HG03520 (cell line): Measurements from ENCODE around the gene SIRT7.
"Not testable (repeated sequence)": the region's sequence is repeated elsewhere in the genome, so short reads cannot be mapped to it uniquely, and the experiment has no call there.

ENCODE experiments used
- ATAC-seq: cut with Tn5 transposase; IDR thresholded peaks from one replicate; pipeline ENCODE4 v1.9.1; 2021; ENCODE audit warnings: mild to moderate bottlenecking, moderate library complexity; ENCODE audit not compliant: unreplicated experiment

The SIRT7 gene

GRCh38 chr17:81955058-81955681 lies 37.2 kb upstream of the SIRT7 start:
- ATAC-seq = no peak

GRCh38 chr17:81954131-81955057 lies 36.4 kb upstream of the SIRT7 start:
- no peak for ATAC-seq

GRCh38 chr17:81953443-81953842 lies 35.5 kb upstream of the SIRT7 start:
- ATAC-seq = not testable (repeated sequence)

- ATAC-seq = no peak
Measured at GRCh38 chr17:81952792-81953228, 34.8 kb upstream of the SIRT7 start.

DNA sequence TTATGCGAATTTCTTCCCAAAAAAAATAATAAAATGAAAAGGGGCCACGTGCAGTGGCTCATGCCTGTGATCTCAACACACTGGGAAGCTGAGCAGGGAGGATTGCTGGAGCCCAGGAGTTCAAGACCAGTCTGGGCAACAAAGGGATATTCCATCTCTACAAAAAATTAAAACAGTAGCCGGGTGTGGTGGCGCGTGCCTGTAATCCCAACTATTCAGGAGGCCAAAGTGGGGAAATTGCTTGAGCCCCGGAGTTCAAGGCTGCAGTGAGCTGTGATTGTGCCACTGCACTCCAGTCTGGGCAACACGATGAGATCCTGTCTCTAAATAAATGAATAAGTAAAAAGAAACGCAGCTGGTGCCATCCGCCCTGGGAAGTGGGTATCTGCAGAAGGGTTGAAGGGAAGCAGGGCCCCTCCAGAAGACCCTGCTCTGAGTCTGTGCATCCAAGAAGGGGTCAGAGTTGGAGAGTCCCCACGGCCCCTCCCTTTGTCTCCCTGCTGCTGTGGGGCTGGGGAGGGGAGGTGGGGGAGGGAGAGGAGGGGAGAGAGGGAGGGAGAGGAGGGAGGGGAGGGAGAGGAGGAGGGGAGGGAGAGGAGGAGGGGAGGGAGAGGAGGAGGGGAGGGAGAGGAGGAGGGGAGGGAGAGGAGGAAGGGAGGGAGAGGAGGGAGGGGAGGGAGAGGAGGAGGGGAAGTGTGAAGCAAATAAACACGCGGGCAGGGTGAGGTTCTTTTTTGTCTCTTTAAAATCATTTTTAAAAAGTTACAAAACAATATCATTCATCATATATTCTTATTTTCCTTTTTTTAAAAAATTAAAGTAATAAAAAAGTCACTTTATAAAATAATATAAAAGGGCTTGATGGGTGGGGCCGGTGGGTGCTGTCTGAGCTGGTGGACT lies 34.1 kb upstream of the SIRT7 start:
- no peak for ATAC-seq

GRCh38 chr17:81950501-81950900 lies 32.5 kb upstream of the SIRT7 start:
- ATAC-seq = no peak

GRCh38 chr17:81948635-81949378 lies 30.8 kb upstream of the SIRT7 start:
- ATAC-seq = no peak

GRCh38 chr17:81947189-81947588 lies 29.2 kb upstream of the SIRT7 start, which contains the start of gene MYADML2:
Gene MYADML2, minus strand, starts transcription at chr17:81947233. Its CDS starts 5,492 bp downstream, at chr17:81941741.
- no peak for ATAC-seq

GRCh38 chr17:81944858-81945257 lies 26.9 kb upstream of the SIRT7 start:
- no peak for ATAC-seq

DNA sequence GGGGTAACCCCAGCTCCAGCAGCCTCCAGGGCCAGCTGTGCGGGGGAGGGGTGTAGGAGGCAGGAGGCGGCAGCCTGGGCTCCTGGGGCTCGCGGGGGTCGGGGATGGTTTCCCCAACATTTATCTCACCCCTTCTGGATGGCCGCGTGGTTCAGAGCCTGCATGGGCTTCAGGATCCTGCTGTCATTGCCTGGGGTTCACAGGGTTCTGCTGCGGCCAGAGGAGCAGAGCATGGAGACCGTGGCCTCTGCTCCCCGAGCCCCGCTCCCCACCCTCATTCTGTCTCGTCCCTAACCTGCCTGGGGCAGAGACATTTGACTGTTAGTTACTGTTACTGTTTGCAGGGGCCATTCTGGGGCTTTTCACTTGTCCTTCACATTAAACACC lies 24.2 kb upstream of the SIRT7 start:
- no peak for ATAC-seq

- ATAC-seq = no peak
Measured at GRCh38 chr17:81941484-81942166, 23.6 kb upstream of the SIRT7 start.

DNA sequence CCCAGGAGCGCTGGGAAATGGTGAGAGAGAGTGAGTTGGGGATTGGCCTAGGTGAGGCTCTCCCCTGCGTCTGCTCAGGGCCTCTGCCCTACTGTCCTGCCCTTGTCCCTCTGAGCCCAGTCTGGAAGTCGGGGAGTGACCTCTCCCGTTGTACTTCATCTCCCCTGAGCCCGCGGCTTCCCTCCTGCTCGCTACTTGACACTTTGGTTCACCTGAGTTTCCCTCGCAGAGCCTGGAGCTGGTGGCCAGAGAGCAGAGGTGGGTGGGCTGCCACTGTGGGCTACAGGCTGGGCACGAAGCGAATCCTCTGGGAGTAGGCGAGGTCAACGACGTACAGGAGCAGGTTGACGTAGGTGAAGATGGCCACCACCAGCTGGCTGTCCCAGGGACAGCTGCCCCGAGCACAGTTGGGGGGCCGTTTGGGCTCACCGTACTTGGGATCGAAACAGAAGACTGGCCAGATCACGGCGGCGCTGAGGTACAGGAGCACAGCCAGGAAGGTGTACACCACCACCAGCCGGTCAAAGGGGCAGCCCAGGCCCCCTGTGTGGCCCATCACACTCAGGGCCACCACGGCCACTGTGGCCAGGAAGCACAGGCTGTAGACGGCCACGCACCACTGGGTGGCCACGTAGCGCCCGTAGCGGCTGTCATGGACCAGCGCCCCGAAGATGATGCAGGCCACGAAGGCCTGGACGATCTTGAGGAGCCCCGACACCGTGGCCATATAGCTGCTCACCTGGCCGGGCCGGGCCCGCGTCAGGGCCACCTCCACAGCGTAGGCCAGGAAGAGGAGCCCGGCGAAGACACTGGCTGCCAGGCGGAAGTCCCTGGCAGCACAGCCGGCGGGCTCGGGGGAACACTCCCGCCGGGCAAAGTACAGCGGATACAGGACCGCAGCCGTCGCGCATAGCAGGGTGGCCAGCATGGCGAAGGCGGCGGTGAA lies 22.8 kb upstream of the SIRT7 start:
- no peak for ATAC-seq

DNA sequence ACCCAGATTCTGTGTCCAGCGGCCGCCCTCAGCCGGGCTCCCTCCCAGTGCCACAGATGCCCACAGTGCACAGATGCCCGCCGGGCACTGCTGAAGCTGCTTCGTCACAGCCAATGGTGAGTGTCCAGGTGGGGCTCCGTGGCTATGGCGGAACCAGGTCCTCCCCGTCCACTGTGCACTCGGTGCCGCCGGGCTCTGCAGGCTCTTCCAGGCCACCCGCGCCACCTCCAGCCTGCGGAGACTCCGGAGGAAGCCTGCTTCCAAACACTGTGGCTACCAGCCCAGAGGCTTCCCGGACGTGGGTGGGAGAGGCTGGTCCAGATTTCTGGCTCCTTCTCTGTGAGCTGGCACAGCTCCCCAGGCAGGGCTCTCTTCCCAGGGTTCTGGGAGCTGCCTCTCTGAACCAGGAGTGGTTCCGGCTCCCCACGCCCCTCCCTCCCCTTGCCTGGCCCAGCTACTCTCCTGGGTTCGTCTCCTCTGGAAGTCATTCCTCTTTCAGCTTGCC lies 22.0 kb upstream of the SIRT7 start:
- no peak for ATAC-seq

- ATAC-seq = no peak
Measured at GRCh38 chr17:81939218-81939617, 21.2 kb upstream of the SIRT7 start.

DNA sequence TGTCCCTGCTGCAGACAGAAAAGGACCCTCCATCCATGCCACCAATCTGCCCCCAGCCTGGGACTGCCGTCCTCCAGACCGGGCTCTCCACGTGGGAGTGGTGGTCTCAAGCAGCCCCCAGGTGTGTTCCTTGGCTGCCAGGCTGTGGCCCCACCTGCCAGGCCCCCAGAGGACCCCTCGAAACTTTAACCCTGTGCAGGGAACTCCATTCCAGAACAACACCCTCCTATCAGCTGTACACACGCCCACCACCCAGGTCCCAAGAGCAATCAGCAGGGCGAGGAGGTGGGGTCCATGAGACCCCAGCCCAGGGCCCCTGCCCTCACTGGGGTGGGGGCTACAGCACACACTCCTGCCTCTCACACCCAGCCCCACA lies 17.7 kb upstream of the SIRT7 start:
- ATAC-seq = no peak

DNA sequence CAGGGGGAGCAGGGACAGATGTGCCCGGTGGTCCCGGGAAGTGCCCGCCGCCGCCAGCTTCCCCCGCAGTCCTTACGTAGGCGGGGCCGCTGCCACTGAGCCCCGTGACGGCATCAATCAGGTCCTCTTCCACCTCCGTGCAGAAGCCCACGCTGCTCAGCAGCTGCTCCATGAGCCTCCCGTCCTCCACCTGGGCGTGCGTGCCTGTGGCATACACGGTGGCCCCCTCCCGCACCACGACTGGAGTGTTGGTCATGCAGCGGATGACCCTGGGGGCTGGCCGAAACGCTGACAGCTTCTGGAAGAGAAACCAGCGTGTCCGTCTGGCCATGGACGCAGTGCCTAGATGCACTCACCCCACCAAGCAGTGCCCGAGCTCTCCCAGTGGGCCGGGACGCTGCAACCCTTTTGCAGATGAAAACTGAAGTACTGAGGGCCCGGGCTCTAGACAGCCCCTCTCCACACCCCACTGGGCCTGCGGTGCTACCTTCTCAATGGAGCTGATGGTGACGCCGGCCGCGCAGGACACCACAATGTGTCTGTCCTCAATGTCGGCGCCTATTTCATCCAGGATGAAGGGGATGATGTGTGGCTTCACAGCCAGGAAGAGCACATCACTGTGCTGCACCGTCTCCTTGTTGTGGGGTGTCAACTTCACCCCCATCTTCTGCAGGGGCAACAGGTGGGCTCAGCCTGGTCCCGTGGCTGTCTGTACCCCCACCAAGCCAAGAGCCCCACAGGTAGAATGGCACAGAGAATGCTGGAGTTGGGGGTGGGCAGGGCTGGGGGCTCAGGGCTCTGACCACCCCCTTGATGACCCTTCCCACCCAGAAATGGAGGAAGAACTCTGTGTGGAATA lies 17.1 kb upstream of the SIRT7 start:
- no peak for ATAC-seq

GRCh38 chr17:81934098-81934757 lies 16.3 kb upstream of the SIRT7 start:
- no peak for ATAC-seq
